Measurements from ENCODE around the gene AREG. TPM values are rescaled to one million over a fixed set of nuclear protein-coding genes. Genes with fewer than 3 reads are reported as not detected.

The AREG gene
- total and polyA plus RNA-seq, 2 donors = 1.8 to 17.4 TPM

- H3K27ac ChIP-seq (ENCODE audit: low read depth) = no peak overlapping the region
- H3K4me3 ChIP-seq (ENCODE audit: low read depth, low read length) = no peak overlapping the region
- H3K4me1 ChIP-seq (ENCODE audit: insufficient read depth) = no peaks in the 10 kb centered on the region
- 87% methylated on average over 4 of the region's 4 CpGs for WGBS
- DNase-seq (ENCODE audit: extremely low spot score) = no peak
- no peaks in the 10 kb centered on the region for H3K36me3 ChIP-seq (ENCODE audit: insufficient read depth)
Observed at GRCh38 chr4:74440356-74440755, 4.6 kb upstream of the AREG start.

- Histone ChIP-seq H3K4me1 (ENCODE audit: insufficient read depth) (no peaks in the 10 kb centered on the region), H3K27ac (ENCODE audit: low read depth) (no peak overlapping the region), H3K4me3 (ENCODE audit: low read depth, low read length) (no peak overlapping the region), H3K36me3 (ENCODE audit: insufficient read depth) (no peaks in the 10 kb centered on the region)
- DNase-seq (ENCODE audit: extremely low spot score) = no peak
- 92% methylated on average over 3 of the region's 3 CpGs for WGBS
Observed at GRCh38 chr4:74441744-74442143, 3.2 kb upstream of the AREG start.

GRCh38 chr4:74446193-74446868 is 1.4 kb downstream of the AREG start:
- H3K27ac ChIP-seq (ENCODE audit: low read depth) = no peak overlapping the region
- H3K4me3 ChIP-seq (ENCODE audit: low read depth, low read length) = no peak overlapping the region
- no peaks in the 10 kb centered on the region for H3K36me3 ChIP-seq (ENCODE audit: insufficient read depth)
- no peak for DNase-seq (ENCODE audit: extremely low spot score)
- 95% methylated on average over 8 of the region's 8 CpGs for WGBS
- H3K4me1 ChIP-seq (ENCODE audit: insufficient read depth) = no peaks in the 10 kb centered on the region

GRCh38 chr4:74446896-74447295 is 2.0 kb downstream of the AREG start:
- Histone ChIP-seq H3K4me3 (ENCODE audit: low read depth, low read length) (no peak overlapping the region), H3K27ac (ENCODE audit: low read depth) (no peak overlapping the region), H3K4me1 (ENCODE audit: insufficient read depth) (no peaks in the 10 kb centered on the region), H3K36me3 (ENCODE audit: insufficient read depth) (no peaks in the 10 kb centered on the region)
- no peak for DNase-seq (ENCODE audit: extremely low spot score)
- 97% methylated on average over 1 of the region's 1 CpG for WGBS

- Histone ChIP-seq H3K36me3 (ENCODE audit: insufficient read depth) (no peaks in the 10 kb centered on the region), H3K27ac (ENCODE audit: low read depth) (no peak overlapping the region), H3K4me1 (ENCODE audit: insufficient read depth) (no peaks in the 10 kb centered on the region), H3K4me3 (ENCODE audit: low read depth, low read length) (no peak overlapping the region)
- WGBS = 89% methylated on average over 5 of the region's 5 CpGs
- no peak for DNase-seq (ENCODE audit: extremely low spot score)
Observed at GRCh38 chr4:74447636-74448233, 2.8 kb downstream of the AREG start.

- 89% methylated on average over 6 of the region's 6 CpGs for WGBS
- no peaks in the 10 kb centered on the region for H3K4me1 ChIP-seq (ENCODE audit: insufficient read depth)
- H3K27ac ChIP-seq (ENCODE audit: low read depth) = no peak overlapping the region
- no peak for DNase-seq (ENCODE audit: extremely low spot score)
- H3K36me3 ChIP-seq (ENCODE audit: insufficient read depth) = no peaks in the 10 kb centered on the region
- no peak overlapping the region for H3K4me3 ChIP-seq (ENCODE audit: low read depth, low read length)
Observed at GRCh38 chr4:74449571-74450297, 4.8 kb downstream of the AREG start.

- no peak for DNase-seq (ENCODE audit: extremely low spot score)
- Histone ChIP-seq H3K4me1 (ENCODE audit: insufficient read depth) (no peaks in the 10 kb centered on the region), H3K36me3 (ENCODE audit: insufficient read depth) (no peaks in the 10 kb centered on the region), H3K27ac (ENCODE audit: low read depth) (no peak overlapping the region), H3K4me3 (ENCODE audit: low read depth, low read length) (no peak overlapping the region)
- 92% methylated on average over 4 of the region's 4 CpGs for WGBS
Observed at GRCh38 chr4:74450298-74450683, 5.4 kb downstream of the AREG start.

- no peaks in the 10 kb centered on the region for H3K36me3 ChIP-seq (ENCODE audit: insufficient read depth)
- H3K27ac ChIP-seq (ENCODE audit: low read depth) = no peak overlapping the region
- H3K4me3 ChIP-seq (ENCODE audit: low read depth, low read length) = no peak overlapping the region
- no peaks in the 10 kb centered on the region for H3K4me1 ChIP-seq (ENCODE audit: insufficient read depth)
- DNase-seq (ENCODE audit: extremely low spot score) = no peak
- 40% methylated on average over 1 of the region's 1 CpG for WGBS
Observed at GRCh38 chr4:74451214-74451661, 6.3 kb downstream of the AREG start.

GRCh38 chr4:74453037-74453635 is 8.2 kb downstream of the AREG start:
- Histone ChIP-seq H3K4me1 (ENCODE audit: insufficient read depth) (no peaks in the 10 kb centered on the region), H3K4me3 (ENCODE audit: low read depth, low read length) (no peak overlapping the region), H3K27ac (ENCODE audit: low read depth) (no peak overlapping the region), H3K36me3 (ENCODE audit: insufficient read depth) (no peaks in the 10 kb centered on the region)
- 90% methylated on average over 5 of the region's 5 CpGs for WGBS
- DNase-seq (ENCODE audit: extremely low spot score) = no peak

GRCh38 chr4:74453829-74454742 is 9.2 kb downstream of the AREG start:
- Histone ChIP-seq H3K36me3 (ENCODE audit: insufficient read depth) (no peaks in the 10 kb centered on the region), H3K27ac (ENCODE audit: low read depth) (no peak overlapping the region), H3K4me3 (ENCODE audit: low read depth, low read length) (no peak overlapping the region), H3K4me1 (ENCODE audit: insufficient read depth) (no peaks in the 10 kb centered on the region)
- 96% methylated on average over 6 of the region's 6 CpGs for WGBS
- DNase-seq (ENCODE audit: extremely low spot score) = no peak

GRCh38 chr4:74455361-74456055 is 10.6 kb downstream of the AREG start:
- DNase-seq (ENCODE audit: extremely low spot score) = no peak
- no peaks in the 10 kb centered on the region for H3K4me1 ChIP-seq (ENCODE audit: insufficient read depth)
- 95% methylated on average over 4 of the region's 4 CpGs for WGBS
- H3K27ac ChIP-seq (ENCODE audit: low read depth) = no peak overlapping the region
- H3K36me3 ChIP-seq (ENCODE audit: insufficient read depth) = no peaks in the 10 kb centered on the region
- H3K4me3 ChIP-seq (ENCODE audit: low read depth, low read length) = no peak overlapping the region

- H3K4me3 ChIP-seq (ENCODE audit: low read depth, low read length) = no peak overlapping the region
- WGBS = 66% methylated on average over 3 of the region's 3 CpGs
- no peak for DNase-seq (ENCODE audit: extremely low spot score)
Observed at GRCh38 chr4:74456056-74456744, 11.3 kb downstream of the AREG start.

More at GRCh38 chr4:74456056-74456744, 11.3 kb downstream of the AREG start:
- Histone ChIP-seq H3K36me3 (ENCODE audit: insufficient read depth) (no peaks in the 10 kb centered on the region), H3K27ac (ENCODE audit: low read depth) (no peak overlapping the region), H3K4me1 (ENCODE audit: insufficient read depth) (no peaks in the 10 kb centered on the region)

All from urinary bladder (tissue), 4 donors.